Brain pericyte (primary cell): ENCODE data around the gene RFNG.
A peak's percentile ranks its signal among the peaks of the same experiment; 100 is the strongest.

ENCODE experiments used
- DNase-seq: peaks from one replicate; pipeline ENCODE4 v3.0.0-alpha.2; 2012; ENCODE audit warnings: low read depth, low spot score

The RFNG gene

GRCh38 chr17:82014432-82014831, 37.2 kb downstream of the RFNG start:
- DNase-seq, result no peak

- no peak for DNase-seq
Observed at GRCh38 chr17:82013772-82014321, 37.8 kb downstream of the RFNG start.

GRCh38 chr17:82013341-82013740, 38.3 kb downstream of the RFNG start:
- DNase-seq, result no peak

- DNase-seq, result no peak
Observed at GRCh38 chr17:82012640-82013295, 38.8 kb downstream of the RFNG start.

- DNase-seq, result no peak
Observed at GRCh38 chr17:82012261-82012639, 39.4 kb downstream of the RFNG start.

GRCh38 chr17:82011617-82012187, 39.9 kb downstream of the RFNG start:
- no peak for DNase-seq

GRCh38 chr17:82010575-82011525, 40.8 kb downstream of the RFNG start:
- DNase-seq, result no peak

- DNase-seq, result no peak
Observed at GRCh38 chr17:82009413-82009812, 42.2 kb downstream of the RFNG start.

- DNase-seq, result no peak
Observed at GRCh38 chr17:82008941-82009405, 42.6 kb downstream of the RFNG start.

GRCh38 chr17:82008258-82008940, 43.2 kb downstream of the RFNG start:
- DNase-seq, result no peak

- DNase-seq, result no peak
Observed at GRCh38 chr17:82007495-82008257, 43.9 kb downstream of the RFNG start.

GRCh38 chr17:82007228-82007494, 44.5 kb downstream of the RFNG start:
- no peak for DNase-seq

- no peak for DNase-seq
Observed at GRCh38 chr17:82006468-82007227, 45.0 kb downstream of the RFNG start.

- DNase-seq, result no peak
Observed at GRCh38 chr17:82005701-82006348, 45.8 kb downstream of the RFNG start.

GRCh38 chr17:82004517-82005455, 46.8 kb downstream of the RFNG start:
- DNase-seq, result no peak

- peak; percentile 50 for DNase-seq
Observed at GRCh38 chr17:82003411-82004381, 47.9 kb downstream of the RFNG start.

GRCh38 chr17:82001571-82002056, 50.0 kb downstream of the RFNG start:
- DNase-seq, result no peak
